ENCODE measurements around the gene NGRN. TPM values are rescaled to one million over a fixed set of nuclear protein-coding genes. Genes with fewer than 3 reads are reported as not detected.

NGRN gene
- polyA plus RNA-seq, 1 donor from 2014 or later, result 466 TPM

DNA sequence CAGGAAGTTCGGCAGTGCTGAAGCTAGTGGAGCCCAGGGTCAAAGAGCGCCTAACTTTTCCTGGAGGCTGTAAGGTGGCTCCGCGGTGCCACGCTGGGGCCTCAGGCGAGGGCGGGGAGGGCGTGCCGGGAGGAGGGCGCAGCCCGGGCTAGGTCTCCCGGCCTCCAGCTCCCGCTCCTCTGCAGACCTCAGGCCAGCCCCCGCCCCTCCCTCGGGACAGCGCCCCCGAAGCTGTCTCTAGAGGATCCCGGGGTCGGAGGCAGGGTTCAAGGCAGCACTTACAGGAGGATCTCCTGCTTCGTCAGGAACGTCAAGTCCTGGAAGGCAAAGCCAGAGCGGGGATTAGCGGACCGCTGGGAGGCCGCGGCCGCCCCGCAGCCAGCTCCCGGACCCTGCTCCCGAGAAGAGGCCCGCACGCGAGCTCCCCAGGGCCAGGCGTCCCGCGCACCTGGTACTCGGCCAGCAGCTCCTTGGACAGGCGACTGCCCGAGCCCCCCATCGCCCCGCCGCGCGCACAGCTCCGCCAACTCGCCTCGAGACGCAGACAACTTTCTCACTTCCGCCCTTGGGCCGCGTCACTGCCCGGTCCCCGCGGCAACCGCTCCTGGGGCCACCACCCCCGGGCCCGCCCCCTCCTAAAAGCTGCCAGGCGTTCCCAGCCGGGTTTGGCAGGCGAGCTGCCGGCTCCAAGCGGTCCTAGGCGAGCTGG is 31.9 kb upstream of the NGRN start, which contains the start of gene CIB1:
TSS of gene CIB1 (minus strand) at position 555 of the 709 bp plus-strand sequence. CDS start at position 499, 56 bp downstream.
- peak within 1 kb of the TSS; percentile 90 for H3K4me3 ChIP-seq (ENCODE audit: low read length)
- H4K20me1 ChIP-seq (ENCODE audit: insufficient read depth), result no peaks in the 10 kb centered on the region
- peak within 1 kb of the TSS; percentile 59 for H3K27ac ChIP-seq (ENCODE audit: low read length)
- peak within 1 kb of the TSS; percentile 73 for H3K9ac ChIP-seq (ENCODE audit: low read length)
- no peaks in the 10 kb centered on the region for H3K79me2 ChIP-seq (replicated peaks; ENCODE audit: insufficient read depth, low read length)
- peak within 1 kb of the TSS; percentile 79 for H3K4me2 ChIP-seq (ENCODE audit: low read length)
- no peaks in the 10 kb centered on the region for H3K36me3 ChIP-seq (ENCODE audit: insufficient read depth, low read length)
- H3K9me3 ChIP-seq (ENCODE audit: low read length), result no peaks in the 10 kb centered on the region
- TF ChIP-seq EZH2 (IDR thresholded peaks at IDR 0.05; ENCODE audit: borderline replicate concordance, insufficient read depth, low read length, poor library complexity, severe bottlenecking), result no peak
- TF ChIP-seq EP300 (conservative IDR thresholded peaks at IDR 0.05; ENCODE audit: poor library complexity, severe bottlenecking), result no peak
- peak; percentile 68 for TF ChIP-seq TAF1 (IDR thresholded peaks at IDR 0.05; ENCODE audit: low read depth)
- peak; percentile 62 for TF ChIP-seq MXI1 (conservative IDR thresholded peaks at IDR 0.05; ENCODE audit: poor library complexity, severe bottlenecking)
- TF ChIP-seq SMC3 (conservative IDR thresholded peaks at IDR 0.05; ENCODE audit: poor library complexity), result peak; percentile 4
- no peak for TF ChIP-seq POLR2AphosphoS5 (IDR thresholded peaks at IDR 0.05)
- TF ChIP-seq, protein P1, sequence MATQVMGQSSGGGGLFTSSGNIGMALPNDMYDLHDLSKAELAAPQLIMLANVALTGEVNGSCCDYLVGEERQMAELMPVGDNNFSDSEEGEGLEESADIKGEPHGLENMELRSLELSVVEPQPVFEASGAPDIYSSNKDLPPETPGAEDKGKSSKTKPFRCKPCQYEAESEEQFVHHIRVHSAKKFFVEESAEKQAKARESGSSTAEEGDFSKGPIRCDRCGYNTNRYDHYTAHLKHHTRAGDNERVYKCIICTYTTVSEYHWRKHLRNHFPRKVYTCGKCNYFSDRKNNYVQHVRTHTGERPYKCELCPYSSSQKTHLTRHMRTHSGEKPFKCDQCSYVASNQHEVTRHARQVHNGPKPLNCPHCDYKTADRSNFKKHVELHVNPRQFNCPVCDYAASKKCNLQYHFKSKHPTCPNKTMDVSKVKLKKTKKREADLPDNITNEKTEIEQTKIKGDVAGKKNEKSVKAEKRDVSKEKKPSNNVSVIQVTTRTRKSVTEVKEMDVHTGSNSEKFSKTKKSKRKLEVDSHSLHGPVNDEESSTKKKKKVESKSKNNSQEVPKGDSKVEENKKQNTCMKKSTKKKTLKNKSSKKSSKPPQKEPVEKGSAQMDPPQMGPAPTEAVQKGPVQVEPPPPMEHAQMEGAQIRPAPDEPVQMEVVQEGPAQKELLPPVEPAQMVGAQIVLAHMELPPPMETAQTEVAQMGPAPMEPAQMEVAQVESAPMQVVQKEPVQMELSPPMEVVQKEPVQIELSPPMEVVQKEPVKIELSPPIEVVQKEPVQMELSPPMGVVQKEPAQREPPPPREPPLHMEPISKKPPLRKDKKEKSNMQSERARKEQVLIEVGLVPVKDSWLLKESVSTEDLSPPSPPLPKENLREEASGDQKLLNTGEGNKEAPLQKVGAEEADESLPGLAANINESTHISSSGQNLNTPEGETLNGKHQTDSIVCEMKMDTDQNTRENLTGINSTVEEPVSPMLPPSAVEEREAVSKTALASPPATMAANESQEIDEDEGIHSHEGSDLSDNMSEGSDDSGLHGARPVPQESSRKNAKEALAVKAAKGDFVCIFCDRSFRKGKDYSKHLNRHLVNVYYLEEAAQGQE (IDR thresholded peaks at IDR 0.05; ENCODE audit: borderline replicate concordance), result no peak
- TF ChIP-seq, protein P2, sequence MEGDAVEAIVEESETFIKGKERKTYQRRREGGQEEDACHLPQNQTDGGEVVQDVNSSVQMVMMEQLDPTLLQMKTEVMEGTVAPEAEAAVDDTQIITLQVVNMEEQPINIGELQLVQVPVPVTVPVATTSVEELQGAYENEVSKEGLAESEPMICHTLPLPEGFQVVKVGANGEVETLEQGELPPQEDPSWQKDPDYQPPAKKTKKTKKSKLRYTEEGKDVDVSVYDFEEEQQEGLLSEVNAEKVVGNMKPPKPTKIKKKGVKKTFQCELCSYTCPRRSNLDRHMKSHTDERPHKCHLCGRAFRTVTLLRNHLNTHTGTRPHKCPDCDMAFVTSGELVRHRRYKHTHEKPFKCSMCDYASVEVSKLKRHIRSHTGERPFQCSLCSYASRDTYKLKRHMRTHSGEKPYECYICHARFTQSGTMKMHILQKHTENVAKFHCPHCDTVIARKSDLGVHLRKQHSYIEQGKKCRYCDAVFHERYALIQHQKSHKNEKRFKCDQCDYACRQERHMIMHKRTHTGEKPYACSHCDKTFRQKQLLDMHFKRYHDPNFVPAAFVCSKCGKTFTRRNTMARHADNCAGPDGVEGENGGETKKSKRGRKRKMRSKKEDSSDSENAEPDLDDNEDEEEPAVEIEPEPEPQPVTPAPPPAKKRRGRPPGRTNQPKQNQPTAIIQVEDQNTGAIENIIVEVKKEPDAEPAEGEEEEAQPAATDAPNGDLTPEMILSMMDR (IDR thresholded peaks at IDR 0.05; ENCODE audit: poor library complexity, severe bottlenecking), result no peak
- peak within 1 kb of the TSS; percentile 63 for H2AFZ ChIP-seq (ENCODE audit: low read depth, low read length)
- no peaks in the 10 kb centered on the region for H3F3A ChIP-seq (ENCODE audit: insufficient read depth, low read length, poor library complexity, severe bottlenecking)
- no peaks in the 10 kb centered on the region for H3K9me2 ChIP-seq (ENCODE audit: insufficient read depth, low read length)
- no peaks in the 10 kb centered on the region for H3K27me3 ChIP-seq (ENCODE audit: insufficient read depth, low read depth, low read length)

DNA sequence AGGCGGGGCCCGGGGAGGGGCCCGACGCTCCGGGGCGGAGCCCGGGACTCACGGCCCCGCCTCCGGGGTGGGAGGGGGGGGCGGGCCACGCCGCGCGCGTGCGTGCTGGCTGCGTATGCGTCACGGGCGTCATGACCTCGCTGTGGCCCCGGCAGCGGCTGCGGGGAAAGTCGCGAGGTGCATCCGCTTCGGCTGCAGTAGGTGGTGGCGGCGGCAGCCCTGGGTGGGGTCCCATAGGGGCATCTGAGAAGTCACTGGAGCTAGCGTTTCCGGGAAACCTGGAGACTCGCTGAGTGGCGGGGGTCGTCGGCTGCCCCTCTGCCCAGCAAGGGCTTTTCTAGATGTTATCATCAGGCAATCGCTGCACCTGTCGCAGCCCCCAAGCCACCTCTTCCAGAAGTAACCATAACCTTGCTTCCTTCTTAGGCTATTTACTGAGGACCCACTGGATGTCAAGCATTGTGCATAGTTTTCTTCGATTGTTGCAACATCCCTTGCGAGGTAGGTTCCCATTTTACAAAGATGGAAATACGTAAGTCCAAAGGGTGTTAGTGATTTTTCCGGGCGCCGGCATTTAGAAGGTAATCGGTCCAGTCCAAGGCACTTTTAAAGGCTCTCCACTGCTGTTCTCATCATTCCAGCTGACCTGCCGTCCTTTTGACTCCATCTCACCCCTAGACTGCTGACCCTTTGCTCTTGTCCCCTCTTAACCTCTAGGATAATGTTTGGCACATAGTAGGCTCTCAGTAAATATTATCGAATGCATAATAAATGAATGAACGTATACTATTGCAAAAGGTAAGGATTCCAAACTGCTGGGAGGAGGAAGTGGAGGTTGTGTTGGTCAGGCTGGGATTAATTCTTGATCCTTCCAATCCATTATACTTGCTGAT is 31.1 kb upstream of the NGRN start, which contains the start of gene GDPGP1:
TSS of gene GDPGP1 (plus strand) at position 114 of the 893 bp plus-strand sequence. CDS start 6,700 bp downstream, outside the sequence.
- Histone ChIP-seq H3K4me2 (ENCODE audit: low read length) (peak within 1 kb of the TSS; percentile 79), H3K9me2 (ENCODE audit: insufficient read depth, low read length) (no peaks in the 10 kb centered on the region), H3K9ac (ENCODE audit: low read length) (peak within 1 kb of the TSS; percentile 73), H3K4me3 (ENCODE audit: low read length) (peak within 1 kb of the TSS; percentile 90), H2AFZ (ENCODE audit: low read depth, low read length) (peak within 1 kb of the TSS; percentile 63), H3K79me2 (replicated peaks; ENCODE audit: insufficient read depth, low read length) (no peaks in the 10 kb centered on the region), H3K27ac (ENCODE audit: low read length) (peak within 1 kb of the TSS; percentile 59), H3K27me3 (ENCODE audit: insufficient read depth, low read depth, low read length) (no peaks in the 10 kb centered on the region), H3K36me3 (ENCODE audit: insufficient read depth, low read length) (no peaks in the 10 kb centered on the region), H3F3A (ENCODE audit: insufficient read depth, low read length, poor library complexity, severe bottlenecking) (no peaks in the 10 kb centered on the region), H3K9me3 (ENCODE audit: low read length) (no peaks in the 10 kb centered on the region), H4K20me1 (ENCODE audit: insufficient read depth) (no peaks in the 10 kb centered on the region)
- TF ChIP-seq POLR2AphosphoS5 (IDR thresholded peaks at IDR 0.05) (peak; percentile 94), SMC3 (conservative IDR thresholded peaks at IDR 0.05; ENCODE audit: poor library complexity) (peak; percentile 49), MXI1 (conservative IDR thresholded peaks at IDR 0.05; ENCODE audit: poor library complexity, severe bottlenecking) (peak; percentile 68), EZH2 (IDR thresholded peaks at IDR 0.05; ENCODE audit: borderline replicate concordance, insufficient read depth, low read length, poor library complexity, severe bottlenecking) (no peak), TAF1 (IDR thresholded peaks at IDR 0.05; ENCODE audit: low read depth) (peak; percentile 60), EP300 (conservative IDR thresholded peaks at IDR 0.05; ENCODE audit: poor library complexity, severe bottlenecking) (peak; percentile 38), RAD21 (conservative IDR thresholded peaks at IDR 0.05) (peak; percentile 46)
- TF ChIP-seq, protein P2 (IDR thresholded peaks at IDR 0.05; ENCODE audit: poor library complexity, severe bottlenecking), result no peak
- TF ChIP-seq, protein P1 (IDR thresholded peaks at IDR 0.05; ENCODE audit: borderline replicate concordance), result peak; percentile 24
